DND-41 (cell line): Measurements from ENCODE around the gene ERGIC1.

Source experiments
- ATAC-seq: fragments of 200-7000 bp; cut with Tn5 transposase; 3 replicates; pipeline ENCODE4 v1.9.1; 2021; ENCODE audit warnings: low read depth; ENCODE audit not compliant: insufficient read depth
- DNase-seq: peaks from one replicate; pipeline ENCODE4 v3.0.0-alpha.2; 2020
- H2AFZ ChIP-seq: 2 replicates; pipeline ENCODE4 v1.6.0; 2012; ENCODE audit warnings: low read depth, low read length
- H3K27ac ChIP-seq: 2 replicates; pipeline ENCODE4 v1.5.1; 2012; ENCODE audit warnings: low read length, inconsistent platforms
- H3K27me3 ChIP-seq: fragments of 200-600 bp; sonication (generic); 2 replicates; pipeline ENCODE4 v1.6.0; 2012; ENCODE audit warnings: low read length, mild to moderate bottlenecking, inconsistent platforms; ENCODE audit not compliant: insufficient read depth, poor library complexity
- H3K36me3 ChIP-seq: 2 replicates; pipeline ENCODE4 v1.5.1; 2012; ENCODE audit warnings: low read length, inconsistent platforms; ENCODE audit not compliant: insufficient read depth
- H3K4me1 ChIP-seq: 2 replicates; pipeline ENCODE4 v1.5.1; 2012; ENCODE audit warnings: mild to moderate bottlenecking, low read length; ENCODE audit not compliant: insufficient read depth
- H3K4me2 ChIP-seq: 2 replicates; pipeline ENCODE4 v1.6.0; 2012; ENCODE audit warnings: mild to moderate bottlenecking, moderate library complexity, low read length, inconsistent platforms; ENCODE audit not compliant: insufficient read depth
- H3K4me3 ChIP-seq, 2 experiments: fragments of 200-600 bp in 1 of 2; shearing (Covaris generic) in 1 of 2; 2 replicates each; pipeline ENCODE4 v1.5.1; 2012 to 2016; ENCODE audit warnings: inconsistent platforms in 2 of 2, low read length in 2 of 2, mild to moderate bottlenecking in 2 of 2, low read depth in 1 of 2, moderate library complexity in 1 of 2
- H3K79me2 ChIP-seq: 2 replicates; pipeline ENCODE4 v1.6.0; 2012; ENCODE audit warnings: low read length, inconsistent platforms; ENCODE audit not compliant: insufficient read depth
- H3K9ac ChIP-seq: 2 replicates; pipeline ENCODE4 v1.6.0; 2012; ENCODE audit warnings: low read depth, mild to moderate bottlenecking, inconsistent platforms, low read length, moderate library complexity
- H3K9me3 ChIP-seq: 2 replicates; pipeline ENCODE4 v1.5.1; 2012; ENCODE audit warnings: low read length, moderate library complexity, mild to moderate bottlenecking, inconsistent platforms; ENCODE audit not compliant: insufficient read depth, severe bottlenecking
- H4K20me1 ChIP-seq: 2 replicates; pipeline ENCODE4 v1.6.0; 2012; ENCODE audit warnings: low read length; ENCODE audit not compliant: insufficient read depth
- EZH2 ChIP-seq: IDR thresholded peaks from 3 replicates; pipeline ENCODE4 v1.6.1; 2012; ENCODE audit warnings: borderline replicate concordance, low read depth, mild to moderate bottlenecking, moderate library complexity, low read length, inconsistent platforms; ENCODE audit not compliant: severe bottlenecking
- TF ChIP-seq, protein P1 (sequence below): IDR thresholded peaks from 2 replicates; pipeline ENCODE4 v1.5.1; 2012; ENCODE audit warnings: borderline replicate concordance, low read length, moderate library complexity, mild to moderate bottlenecking; ENCODE audit not compliant: poor library complexity, severe bottlenecking; ENCODE audit errors: extremely low read depth

Gene ERGIC1

DNA sequence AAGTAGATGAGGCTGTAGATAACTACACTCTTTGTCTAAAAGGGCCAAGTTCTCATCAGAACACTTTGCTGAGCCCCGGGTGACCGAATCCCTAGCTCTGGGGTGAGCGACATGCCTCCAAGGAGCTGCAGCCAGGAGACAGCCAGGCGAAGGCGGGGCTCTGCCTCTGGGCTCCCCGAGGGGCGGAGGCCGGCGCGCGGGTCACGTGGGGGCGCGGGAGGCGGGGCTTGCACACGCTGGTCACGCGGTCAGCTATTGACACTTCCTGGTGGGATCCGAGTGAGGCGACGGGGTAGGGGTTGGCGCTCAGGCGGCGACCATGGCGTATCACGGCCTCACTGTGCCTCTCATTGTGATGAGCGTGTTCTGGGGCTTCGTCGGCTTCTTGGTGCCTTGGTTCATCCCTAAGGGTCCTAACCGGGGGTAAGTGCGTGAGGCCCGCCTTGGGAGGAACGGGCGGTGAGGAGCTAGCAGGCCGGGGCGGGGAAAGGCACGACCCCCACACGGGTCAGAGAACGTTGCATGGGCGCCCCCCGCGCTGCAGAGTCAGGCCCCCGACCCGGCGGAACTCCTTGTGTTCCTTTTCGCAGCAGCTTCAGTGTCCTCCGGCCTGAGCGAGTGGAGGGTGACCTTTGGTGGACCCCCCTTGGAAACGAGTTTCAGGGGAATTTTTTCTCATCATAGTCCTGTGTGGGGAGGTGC lies 149.6 kb downstream of the ERGIC1 start, which contains the start of gene ATP6V0E1:
Gene ATP6V0E1, plus strand, starts transcription at position 230 of the 702 bp plus-strand sequence. Its CDS starts 90 bp downstream, at position 320.
- no peak for TF ChIP-seq EZH2
- TF ChIP-seq, protein P1, sequence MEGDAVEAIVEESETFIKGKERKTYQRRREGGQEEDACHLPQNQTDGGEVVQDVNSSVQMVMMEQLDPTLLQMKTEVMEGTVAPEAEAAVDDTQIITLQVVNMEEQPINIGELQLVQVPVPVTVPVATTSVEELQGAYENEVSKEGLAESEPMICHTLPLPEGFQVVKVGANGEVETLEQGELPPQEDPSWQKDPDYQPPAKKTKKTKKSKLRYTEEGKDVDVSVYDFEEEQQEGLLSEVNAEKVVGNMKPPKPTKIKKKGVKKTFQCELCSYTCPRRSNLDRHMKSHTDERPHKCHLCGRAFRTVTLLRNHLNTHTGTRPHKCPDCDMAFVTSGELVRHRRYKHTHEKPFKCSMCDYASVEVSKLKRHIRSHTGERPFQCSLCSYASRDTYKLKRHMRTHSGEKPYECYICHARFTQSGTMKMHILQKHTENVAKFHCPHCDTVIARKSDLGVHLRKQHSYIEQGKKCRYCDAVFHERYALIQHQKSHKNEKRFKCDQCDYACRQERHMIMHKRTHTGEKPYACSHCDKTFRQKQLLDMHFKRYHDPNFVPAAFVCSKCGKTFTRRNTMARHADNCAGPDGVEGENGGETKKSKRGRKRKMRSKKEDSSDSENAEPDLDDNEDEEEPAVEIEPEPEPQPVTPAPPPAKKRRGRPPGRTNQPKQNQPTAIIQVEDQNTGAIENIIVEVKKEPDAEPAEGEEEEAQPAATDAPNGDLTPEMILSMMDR: no peak
- peak; percentile 94 for ATAC-seq
- peak within 1 kb of the TSS; percentile 91 for H3K27ac ChIP-seq
- peak within 1 kb of the TSS; percentile 69 to 85 for H3K4me3 ChIP-seq
- peak within 1 kb of the TSS; percentile 90 for H3K9ac ChIP-seq
- no peaks in the 10 kb centered on the region for H3K27me3 ChIP-seq
- peaks cover 21% of the 10 kb centered on the region for H4K20me1 ChIP-seq
- H3K4me2 ChIP-seq: peak within 1 kb of the TSS; percentile 87
- H3K9me3 ChIP-seq: no peaks in the 10 kb centered on the region
- peaks cover 40% of the 10 kb centered on the region for H3K4me1 ChIP-seq
- peak within 1 kb of the TSS; percentile 92 for H2AFZ ChIP-seq
- DNase-seq: peak; percentile 95
- H3K79me2 ChIP-seq: peaks cover 51% of the 10 kb centered on the region
- peaks cover 31% of the 10 kb centered on the region for H3K36me3 ChIP-seq

DNA sequence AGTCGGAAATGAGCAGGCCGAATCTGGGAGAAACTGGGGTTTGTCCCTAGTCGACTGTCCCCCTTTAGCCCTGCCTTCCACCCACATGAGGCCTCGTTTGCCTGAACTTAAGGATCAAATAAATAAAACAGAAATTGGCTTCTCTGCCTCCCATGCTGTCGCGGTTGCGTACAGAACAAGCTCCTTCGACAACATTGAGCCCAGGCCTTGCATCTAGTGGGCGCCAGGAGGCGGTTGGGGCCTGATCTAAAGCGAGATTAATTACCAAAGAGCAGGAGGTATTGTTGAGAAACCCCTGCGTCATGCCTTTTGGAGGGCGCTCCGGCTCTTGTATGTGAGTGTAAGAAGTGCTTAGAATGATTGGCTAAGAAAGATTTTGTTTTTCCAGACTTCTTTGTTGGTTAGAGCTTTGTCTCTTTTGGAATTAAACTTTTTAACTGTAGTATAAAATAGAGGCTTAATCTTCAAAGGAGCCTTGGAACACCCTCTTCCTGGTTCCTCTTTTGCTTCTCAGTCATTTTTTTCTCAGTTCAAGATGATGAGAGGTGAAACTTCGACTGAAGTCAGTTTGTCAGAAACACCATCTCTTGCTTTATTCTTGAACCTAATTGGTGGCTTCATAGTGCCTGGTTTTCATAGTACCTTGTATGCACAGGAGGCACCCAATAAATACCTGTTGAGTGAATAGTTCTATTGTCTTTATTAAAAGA lies 150.3 kb downstream of the ERGIC1 start:
- peak; percentile 75 for DNase-seq
- H4K20me1 ChIP-seq: peaks cover 21% of the 10 kb centered on the region
- H2AFZ ChIP-seq: peak overlapping the region; percentile 92
- peak overlapping the region; percentile 87 for H3K4me2 ChIP-seq
- TF ChIP-seq EZH2: no peak
- TF ChIP-seq, protein P1: peak; percentile 63
- no peaks in the 10 kb centered on the region for H3K9me3 ChIP-seq
- peak overlapping the region; percentile 69 to 85 for H3K4me3 ChIP-seq
- peaks cover 41% of the 10 kb centered on the region for H3K4me1 ChIP-seq
- no peaks in the 10 kb centered on the region for H3K27me3 ChIP-seq
- H3K36me3 ChIP-seq: peaks cover 33% of the 10 kb centered on the region
- ATAC-seq: peak; percentile 67
- H3K27ac ChIP-seq: peak overlapping the region; percentile 91
- peaks cover 58% of the 10 kb centered on the region for H3K79me2 ChIP-seq
- H3K9ac ChIP-seq: peak overlapping the region; percentile 90

DNA sequence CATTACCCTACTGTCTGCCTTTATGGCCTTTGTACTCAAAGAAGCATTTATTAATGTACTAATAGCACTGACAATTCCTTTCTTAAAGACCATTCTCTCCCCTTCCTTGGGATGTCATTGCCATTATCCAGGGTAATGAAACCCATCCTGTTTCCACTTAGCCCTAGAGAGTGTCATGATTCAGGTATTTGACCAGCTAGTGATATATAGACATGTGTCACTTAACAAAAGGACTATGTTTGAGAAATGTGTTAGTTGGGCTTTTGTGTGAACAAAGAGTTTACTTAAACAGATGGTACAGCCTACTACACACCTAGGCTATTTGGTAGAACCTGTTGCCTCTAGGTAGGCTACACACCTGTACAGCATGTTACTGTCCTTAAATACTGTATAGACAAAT lies 151.5 kb downstream of the ERGIC1 start:
- H3K9ac ChIP-seq: peak overlapping the region; percentile 20; the same call in 1 of the 2 replicates
- no peak overlapping the region for H3K27ac ChIP-seq
- H3K4me3 ChIP-seq: peak overlapping the region in 1 of 2 experiments; percentile 39; a peak in 2 of 4 replicates
- H3K79me2 ChIP-seq: peaks cover 69% of the 10 kb centered on the region
- peaks cover 44% of the 10 kb centered on the region for H3K4me1 ChIP-seq
- peaks cover 40% of the 10 kb centered on the region for H3K36me3 ChIP-seq
- H4K20me1 ChIP-seq: peaks cover 26% of the 10 kb centered on the region
- TF ChIP-seq, protein P1: no peak
- DNase-seq: no peak
- no peaks in the 10 kb centered on the region for H3K27me3 ChIP-seq
- peak overlapping the region; percentile 87 for H3K4me2 ChIP-seq
- H3K9me3 ChIP-seq: no peaks in the 10 kb centered on the region
- ATAC-seq: no peak
- no peak overlapping the region for H2AFZ ChIP-seq
